SK-N-SH treated with all-trans-retinoic acid at 6 μM for 48 hours (cell line): Measurements from ENCODE around the gene SSR2.

Experiments
- ATAC-seq: fragments of 200-7000 bp; cut with Tn5 transposase; 3 replicates; pipeline ENCODE4 v1.9.1; 2020; ENCODE audit warnings: mild to moderate bottlenecking, moderate library complexity
- ARNTL ChIP-seq: fragments of 450-650 bp; formaldehyde crosslinking; IDR thresholded peaks from 2 replicates; pipeline ENCODE4 v1.5.0; 2020; ENCODE audit warnings: low read depth, mild to moderate bottlenecking, moderate library complexity, borderline replicate concordance
- CSDC2 ChIP-seq: fragments of 250-450 bp; sonication (Bioruptor Pico); IDR thresholded peaks from 2 replicates; pipeline ENCODE4 v1.5.0; 2020; ENCODE audit warnings: mild to moderate bottlenecking, moderate library complexity
- ESRRG ChIP-seq: fragments of 250-450 bp; sonication (Bioruptor Pico); IDR thresholded peaks from 2 replicates; pipeline ENCODE4 v1.6.1; 2021; ENCODE audit warnings: mild to moderate bottlenecking
- GLIS3 ChIP-seq: fragments of 250-450 bp; sonication (Bioruptor Pico); IDR thresholded peaks from 2 replicates; pipeline ENCODE4 v1.5.0; 2020; ENCODE audit warnings: mild to moderate bottlenecking, moderate library complexity
- ISL1 ChIP-seq: fragments of 250-450 bp; sonication (Bioruptor Pico); IDR thresholded peaks from 2 replicates; pipeline ENCODE4 v2.1.2; 2022; ENCODE audit warnings: mild to moderate bottlenecking, moderate library complexity
- OSR1 ChIP-seq: fragments of 250-450 bp; sonication (Bioruptor Pico); IDR thresholded peaks from 2 replicates; pipeline ENCODE4 v1.8.0; 2022; ENCODE audit warnings: moderate library complexity, mild to moderate bottlenecking, inconsistent platforms
- RARB ChIP-seq: fragments of 250-450 bp; sonication (Bioruptor Pico); IDR thresholded peaks from 2 replicates; pipeline ENCODE4 v1.8.0; 2021; ENCODE audit warnings: mild to moderate bottlenecking, moderate library complexity
- SNAI2 ChIP-seq: fragments of 250-450 bp; sonication (Bioruptor Pico); IDR thresholded peaks from 2 replicates; pipeline ENCODE4 v1.5.0; 2020; ENCODE audit warnings: mild to moderate bottlenecking, moderate library complexity
- TCF4 ChIP-seq: fragments of 250-450 bp; sonication (Bioruptor Pico); IDR thresholded peaks from 2 replicates; pipeline ENCODE4 v1.8.0; 2021; ENCODE audit warnings: mild to moderate bottlenecking, moderate library complexity, borderline replicate concordance
- TOX ChIP-seq: fragments of 250-450 bp; sonication (Bioruptor Pico); IDR thresholded peaks from 2 replicates; pipeline ENCODE4 v1.8.0; 2021; ENCODE audit warnings: mild to moderate bottlenecking, moderate library complexity, borderline replicate concordance
- ZC3H10 ChIP-seq: fragments of 250-450 bp; sonication (Bioruptor Pico); IDR thresholded peaks from 2 replicates; pipeline ENCODE4 v1.5.1; 2021; ENCODE audit warnings: mild to moderate bottlenecking, moderate library complexity
- ZFP3 ChIP-seq: fragments of 250-450 bp; sonication (Bioruptor Pico); IDR thresholded peaks from 2 replicates; pipeline ENCODE4 v1.5.0; 2020; ENCODE audit warnings: mild to moderate bottlenecking, moderate library complexity
- ZNF565 ChIP-seq: fragments of 450-650 bp; formaldehyde crosslinking; conservative IDR thresholded peaks from 2 replicates; pipeline ENCODE4 v1.5.0; 2020; ENCODE audit warnings: low read depth, mild to moderate bottlenecking, moderate library complexity
- ZNF70 ChIP-seq: fragments of 450-650 bp; formaldehyde crosslinking; IDR thresholded peaks from 2 replicates; pipeline ENCODE4 v1.5.0; 2020; ENCODE audit warnings: mild to moderate bottlenecking, moderate library complexity
- ZNF8 ChIP-seq: fragments of 450-650 bp; formaldehyde crosslinking; IDR thresholded peaks from 2 replicates; pipeline ENCODE4 v1.5.0; 2020; ENCODE audit warnings: mild to moderate bottlenecking, moderate library complexity
- TF ChIP-seq, protein P1 (sequence below): fragments of 250-450 bp; sonication (Bioruptor Pico); IDR thresholded peaks from 2 replicates; pipeline ENCODE4 v1.8.0; 2021; ENCODE audit warnings: low read depth, mild to moderate bottlenecking, moderate library complexity, borderline replicate concordance
- TF ChIP-seq, protein P2 (sequence below): fragments of 250-450 bp; sonication (Bioruptor Pico); IDR thresholded peaks from 2 replicates; pipeline ENCODE4 v1.5.1; 2020; ENCODE audit warnings: low read depth, mild to moderate bottlenecking, moderate library complexity
- TF ChIP-seq, protein P3 (sequence below): fragments of 250-450 bp; sonication (Bioruptor Pico); IDR thresholded peaks from 2 replicates; pipeline ENCODE4 v1.5.0; 2020; ENCODE audit warnings: mild to moderate bottlenecking, moderate library complexity
- TF ChIP-seq, protein P4 (sequence below): fragments of 250-450 bp; sonication (Bioruptor Pico); IDR thresholded peaks from 2 replicates; pipeline ENCODE4 v1.8.0; 2020; ENCODE audit warnings: mild to moderate bottlenecking, moderate library complexity, borderline replicate concordance

Gene SSR2

DNA sequence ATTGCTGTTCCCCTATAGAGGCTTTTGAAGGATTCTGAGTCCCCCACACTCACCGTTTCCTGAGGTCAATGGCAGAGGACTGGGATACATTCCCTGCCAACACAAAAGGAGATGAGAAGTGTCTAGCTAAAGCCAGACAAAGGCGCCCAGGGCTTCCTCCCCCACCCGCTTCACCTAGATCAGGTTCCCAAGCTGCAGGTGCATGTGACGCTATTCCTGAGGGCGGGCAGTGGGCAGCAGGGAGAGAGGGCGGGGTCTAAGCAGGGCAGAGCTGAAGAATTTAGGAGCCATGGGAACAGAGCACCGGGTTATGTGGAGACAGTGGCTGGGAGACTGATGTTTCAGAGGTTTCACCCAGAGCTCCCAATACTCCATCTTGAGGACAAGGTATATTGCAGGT is 36.4 kb downstream of the SSR2 start:
- TF ChIP-seq ZFP3 (CRISPR knock-in tag) (no peak), CSDC2 (CRISPR knock-in tag) (no peak), OSR1 (CRISPR knock-in tag) (no peak), TOX (no peak), ZC3H10 (CRISPR knock-in tag) (no peak), GLIS3 (CRISPR knock-in tag) (no peak), ZNF8 (CRISPR knock-in tag) (no peak), SNAI2 (no peak)
- TF ChIP-seq, protein P1, sequence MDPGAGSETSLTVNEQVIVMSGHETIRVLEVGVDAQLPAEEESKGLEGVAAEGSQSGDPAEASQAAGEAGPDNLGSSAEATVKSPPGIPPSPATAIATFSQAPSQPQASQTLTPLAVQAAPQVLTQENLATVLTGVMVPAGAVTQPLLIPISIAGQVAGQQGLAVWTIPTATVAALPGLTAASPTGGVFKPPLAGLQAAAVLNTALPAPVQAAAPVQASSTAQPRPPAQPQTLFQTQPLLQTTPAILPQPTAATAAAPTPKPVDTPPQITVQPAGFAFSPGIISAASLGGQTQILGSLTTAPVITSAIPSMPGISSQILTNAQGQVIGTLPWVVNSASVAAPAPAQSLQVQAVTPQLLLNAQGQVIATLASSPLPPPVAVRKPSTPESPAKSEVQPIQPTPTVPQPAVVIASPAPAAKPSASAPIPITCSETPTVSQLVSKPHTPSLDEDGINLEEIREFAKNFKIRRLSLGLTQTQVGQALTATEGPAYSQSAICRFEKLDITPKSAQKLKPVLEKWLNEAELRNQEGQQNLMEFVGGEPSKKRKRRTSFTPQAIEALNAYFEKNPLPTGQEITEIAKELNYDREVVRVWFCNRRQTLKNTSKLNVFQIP (CRISPR knock-in tag) = no peak
- TF ChIP-seq, protein P2, sequence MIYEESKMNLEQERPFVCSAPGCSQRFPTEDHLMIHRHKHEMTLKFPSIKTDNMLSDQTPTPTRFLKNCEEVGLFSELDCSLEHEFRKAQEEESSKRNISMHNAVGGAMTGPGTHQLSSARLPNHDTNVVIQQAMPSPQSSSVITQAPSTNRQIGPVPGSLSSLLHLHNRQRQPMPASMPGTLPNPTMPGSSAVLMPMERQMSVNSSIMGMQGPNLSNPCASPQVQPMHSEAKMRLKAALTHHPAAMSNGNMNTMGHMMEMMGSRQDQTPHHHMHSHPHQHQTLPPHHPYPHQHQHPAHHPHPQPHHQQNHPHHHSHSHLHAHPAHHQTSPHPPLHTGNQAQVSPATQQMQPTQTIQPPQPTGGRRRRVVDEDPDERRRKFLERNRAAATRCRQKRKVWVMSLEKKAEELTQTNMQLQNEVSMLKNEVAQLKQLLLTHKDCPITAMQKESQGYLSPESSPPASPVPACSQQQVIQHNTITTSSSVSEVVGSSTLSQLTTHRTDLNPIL (CRISPR knock-in tag) = no peak
- no peak for ATAC-seq

DNA sequence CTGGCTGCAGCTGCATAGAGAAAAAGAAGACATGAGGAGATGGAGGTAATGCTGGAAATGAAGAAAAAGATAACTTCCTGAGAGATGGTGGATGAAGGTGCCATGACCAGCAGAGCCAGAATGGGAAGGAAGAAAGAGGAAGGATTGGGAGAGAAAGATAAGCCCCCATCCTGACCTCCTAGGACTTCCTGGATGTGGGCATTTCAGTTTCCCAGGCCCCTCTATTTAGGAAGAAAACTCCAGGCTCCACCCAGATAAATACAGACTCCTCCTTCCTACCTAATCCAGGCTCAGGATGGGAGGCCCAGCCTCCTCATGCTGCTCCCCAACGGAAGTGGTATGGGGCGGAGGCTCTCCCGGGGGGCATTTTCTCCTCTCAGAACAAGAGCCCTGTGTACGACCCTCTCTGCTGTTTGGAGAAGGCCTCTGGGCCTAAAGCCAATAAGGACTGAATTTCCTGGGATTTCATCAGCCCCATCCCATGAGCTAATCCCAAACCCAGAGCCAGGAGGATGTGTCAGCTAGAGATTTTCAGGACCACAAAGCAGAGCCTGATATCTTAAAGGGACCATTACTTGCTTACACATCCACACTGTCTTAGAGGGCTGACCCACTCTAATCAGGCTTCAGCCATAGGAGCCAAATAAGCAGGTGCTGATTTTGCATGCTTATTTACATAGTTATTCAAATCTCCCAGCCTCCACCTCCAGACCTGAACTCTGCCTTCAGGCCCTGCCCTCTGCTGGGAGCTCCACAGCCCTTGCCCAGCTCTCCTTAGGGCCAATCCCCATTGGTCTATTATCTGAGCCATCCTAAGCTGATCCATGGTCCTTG is 37.3 kb downstream of the SSR2 start:
- no peak for TF ChIP-seq ARNTL
- no peak for TF ChIP-seq TCF4 (CRISPR knock-in tag)
- TF ChIP-seq, protein P2 (CRISPR knock-in tag) = no peak
- no peak for TF ChIP-seq OSR1 (CRISPR knock-in tag)
- TF ChIP-seq, protein P3, sequence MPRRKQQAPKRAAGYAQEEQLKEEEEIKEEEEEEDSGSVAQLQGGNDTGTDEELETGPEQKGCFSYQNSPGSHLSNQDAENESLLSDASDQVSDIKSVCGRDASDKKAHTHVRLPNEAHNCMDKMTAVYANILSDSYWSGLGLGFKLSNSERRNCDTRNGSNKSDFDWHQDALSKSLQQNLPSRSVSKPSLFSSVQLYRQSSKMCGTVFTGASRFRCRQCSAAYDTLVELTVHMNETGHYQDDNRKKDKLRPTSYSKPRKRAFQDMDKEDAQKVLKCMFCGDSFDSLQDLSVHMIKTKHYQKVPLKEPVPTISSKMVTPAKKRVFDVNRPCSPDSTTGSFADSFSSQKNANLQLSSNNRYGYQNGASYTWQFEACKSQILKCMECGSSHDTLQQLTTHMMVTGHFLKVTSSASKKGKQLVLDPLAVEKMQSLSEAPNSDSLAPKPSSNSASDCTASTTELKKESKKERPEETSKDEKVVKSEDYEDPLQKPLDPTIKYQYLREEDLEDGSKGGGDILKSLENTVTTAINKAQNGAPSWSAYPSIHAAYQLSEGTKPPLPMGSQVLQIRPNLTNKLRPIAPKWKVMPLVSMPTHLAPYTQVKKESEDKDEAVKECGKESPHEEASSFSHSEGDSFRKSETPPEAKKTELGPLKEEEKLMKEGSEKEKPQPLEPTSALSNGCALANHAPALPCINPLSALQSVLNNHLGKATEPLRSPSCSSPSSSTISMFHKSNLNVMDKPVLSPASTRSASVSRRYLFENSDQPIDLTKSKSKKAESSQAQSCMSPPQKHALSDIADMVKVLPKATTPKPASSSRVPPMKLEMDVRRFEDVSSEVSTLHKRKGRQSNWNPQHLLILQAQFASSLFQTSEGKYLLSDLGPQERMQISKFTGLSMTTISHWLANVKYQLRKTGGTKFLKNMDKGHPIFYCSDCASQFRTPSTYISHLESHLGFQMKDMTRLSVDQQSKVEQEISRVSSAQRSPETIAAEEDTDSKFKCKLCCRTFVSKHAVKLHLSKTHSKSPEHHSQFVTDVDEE (CRISPR knock-in tag) = no peak
- TF ChIP-seq, protein P1 (CRISPR knock-in tag) = no peak
- no peak for TF ChIP-seq ZNF8 (CRISPR knock-in tag)
- TF ChIP-seq ZNF70 (CRISPR knock-in tag) = no peak
- TF ChIP-seq ZFP3 (CRISPR knock-in tag) = no peak
- ATAC-seq = peak; percentile 53

DNA sequence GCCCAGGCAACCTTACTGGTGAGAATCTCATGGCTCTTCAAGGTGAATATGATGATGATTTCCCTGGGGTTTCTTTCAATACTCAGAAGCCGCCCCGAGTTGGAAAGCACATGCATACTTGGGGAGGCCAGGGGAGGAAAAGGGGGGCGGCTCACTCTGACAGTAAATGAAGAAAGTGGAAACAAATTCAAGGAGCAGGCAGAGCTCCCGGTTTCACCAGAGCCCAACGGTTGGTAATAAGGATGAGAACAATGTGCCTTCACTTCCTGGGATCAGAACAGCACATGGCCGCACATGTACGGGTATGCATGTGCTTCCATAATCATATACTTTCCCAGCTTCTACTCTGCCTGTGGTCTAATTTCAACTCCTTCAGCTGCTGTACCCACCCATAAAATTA is 38.6 kb downstream of the SSR2 start:
- TF ChIP-seq TCF4 (CRISPR knock-in tag) (no peak), OSR1 (CRISPR knock-in tag) (no peak), ESRRG (CRISPR knock-in tag) (no peak), ZNF8 (CRISPR knock-in tag) (no peak), ZNF70 (CRISPR knock-in tag) (no peak), RARB (CRISPR knock-in tag) (no peak), ZNF565 (CRISPR knock-in tag) (no peak), ARNTL (no peak), ZC3H10 (CRISPR knock-in tag) (no peak), CSDC2 (CRISPR knock-in tag) (no peak), TOX (no peak), ISL1 (CRISPR knock-in tag) (no peak), ZFP3 (CRISPR knock-in tag) (no peak), GLIS3 (CRISPR knock-in tag) (no peak), SNAI2 (no peak)
- TF ChIP-seq, protein P3 (CRISPR knock-in tag) = no peak
- TF ChIP-seq, protein P4, sequence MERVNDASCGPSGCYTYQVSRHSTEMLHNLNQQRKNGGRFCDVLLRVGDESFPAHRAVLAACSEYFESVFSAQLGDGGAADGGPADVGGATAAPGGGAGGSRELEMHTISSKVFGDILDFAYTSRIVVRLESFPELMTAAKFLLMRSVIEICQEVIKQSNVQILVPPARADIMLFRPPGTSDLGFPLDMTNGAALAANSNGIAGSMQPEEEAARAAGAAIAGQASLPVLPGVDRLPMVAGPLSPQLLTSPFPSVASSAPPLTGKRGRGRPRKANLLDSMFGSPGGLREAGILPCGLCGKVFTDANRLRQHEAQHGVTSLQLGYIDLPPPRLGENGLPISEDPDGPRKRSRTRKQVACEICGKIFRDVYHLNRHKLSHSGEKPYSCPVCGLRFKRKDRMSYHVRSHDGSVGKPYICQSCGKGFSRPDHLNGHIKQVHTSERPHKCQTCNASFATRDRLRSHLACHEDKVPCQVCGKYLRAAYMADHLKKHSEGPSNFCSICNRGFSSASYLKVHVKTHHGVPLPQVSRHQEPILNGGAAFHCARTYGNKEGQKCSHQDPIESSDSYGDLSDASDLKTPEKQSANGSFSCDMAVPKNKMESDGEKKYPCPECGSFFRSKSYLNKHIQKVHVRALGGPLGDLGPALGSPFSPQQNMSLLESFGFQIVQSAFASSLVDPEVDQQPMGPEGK (CRISPR knock-in tag) = no peak
- TF ChIP-seq, protein P1 (CRISPR knock-in tag) = no peak
- TF ChIP-seq, all 23 proteins: peak for 0
- ATAC-seq = no peak
